Measurements from ENCODE around the gene CST3.

GRCh38 chr20:23602699-23603098 is 35.1 kb downstream of the CST3 start:
- no peak for TF ChIP-seq CTCF (IDR thresholded peaks at IDR 0.05)
- no peak for TF ChIP-seq POLR2A (IDR thresholded peaks at IDR 0.05)
- TF ChIP-seq POLR2AphosphoS5 (IDR thresholded peaks at IDR 0.05): no peak
